IMR-90 (cell line): ENCODE results near the gene AKR1D1. TPM values are rescaled to one million over a fixed set of nuclear protein-coding genes. Genes with fewer than 3 reads are reported as not detected.

Source experiments
- ATAC-seq: fragments of 200-7000 bp; cut with Tn5 transposase; 2 replicates; pipeline ENCODE4 v1.9.1; 2020; ENCODE audit warnings: low read depth, mild to moderate bottlenecking, moderate library complexity
- BruUV-seq: library from RNA; stranded (reverse); fragments of 400-500 nt; replicated peaks from 2 replicates; lab custom pipeline; 2021; lab: Mats Ljungman, UMichigan
- CTCF ChIA-PET: fragments of 300-600 bp; formaldehyde crosslinking; extraction: SDS; loops from one replicate; lab custom pipeline; 2021; ENCODE audit warnings: antibody characterized with exemption; lab: Yijun Ruan, JAX
- POLR2A ChIA-PET: fragments of 300-600 bp; sonication (Branson Sonifier 250); formaldehyde crosslinking; loops from one replicate; lab custom pipeline; 2022; ENCODE audit warnings: antibody characterized with exemption; ENCODE audit not compliant: unreplicated experiment; lab: Charles Lee
- DNase-seq: peaks from one replicate; pipeline ENCODE4 v3.0.0; 2013
- H2AFZ ChIP-seq: replicated peaks from 2 replicates; pipeline ENCODE3; 2013; ENCODE audit warnings: low read length, mild to moderate bottlenecking; ENCODE audit not compliant: poor library complexity
- H2AK5ac ChIP-seq: 2 replicates; pipeline ENCODE4 v1.6.1; 2013; ENCODE audit warnings: low read depth, low read length, inconsistent platforms
- H2AK9ac ChIP-seq: replicated peaks from 2 replicates; pipeline ENCODE3; 2013; ENCODE audit warnings: mild to moderate bottlenecking, low read depth, low read length, moderate library complexity; ENCODE audit not compliant: poor library complexity
- H2BK120ac ChIP-seq: 2 replicates; pipeline ENCODE4 v1.6.1; 2013; ENCODE audit warnings: low read depth, low read length, inconsistent platforms
- H2BK15ac ChIP-seq: 3 replicates; pipeline ENCODE4 v1.6.1; 2013; ENCODE audit warnings: low read depth, low read length, inconsistent platforms
- H2BK20ac ChIP-seq: 2 replicates; pipeline ENCODE4 v1.6.1; 2013; ENCODE audit warnings: low read depth, mild to moderate bottlenecking, inconsistent platforms, low read length, moderate library complexity
- H2BK5ac ChIP-seq: 2 replicates; pipeline ENCODE4 v1.6.1; 2013; ENCODE audit warnings: mild to moderate bottlenecking, low read depth, low read length, inconsistent platforms; ENCODE audit not compliant: poor library complexity, severe bottlenecking
- H3K14ac ChIP-seq: replicated peaks from 2 replicates; pipeline ENCODE4 v1.6.1; 2013; ENCODE audit warnings: low read depth, low read length, inconsistent platforms
- H3K18ac ChIP-seq: 2 replicates; pipeline ENCODE4 v1.6.1; 2013; ENCODE audit warnings: low read depth, low read length, control low read depth
- H3K23ac ChIP-seq: 2 replicates; pipeline ENCODE4 v1.6.1; 2013; ENCODE audit warnings: low read depth, low read length, inconsistent platforms
- H3K27ac ChIP-seq: 2 replicates; pipeline ENCODE4 v1.5.1; 2013; ENCODE audit warnings: mild to moderate bottlenecking, control low read depth, low read length; ENCODE audit not compliant: insufficient read depth
- H3K27me3 ChIP-seq: 2 replicates; pipeline ENCODE4 v1.6.1; 2013; ENCODE audit warnings: low read length; ENCODE audit not compliant: control insufficient read depth, insufficient read depth
- H3K36me3 ChIP-seq: 2 replicates; pipeline ENCODE4 v1.6.1; 2013; ENCODE audit warnings: low read length, mixed read lengths; ENCODE audit not compliant: control insufficient read depth, insufficient read depth
- H3K4ac ChIP-seq: 2 replicates; pipeline ENCODE4 v1.6.1; 2013; ENCODE audit warnings: low read depth, low read length, inconsistent platforms
- H3K4me1 ChIP-seq: 2 replicates; pipeline ENCODE4 v1.6.1; 2013; ENCODE audit warnings: low read length, mixed read lengths; ENCODE audit not compliant: control insufficient read depth, insufficient read depth
- H3K4me2 ChIP-seq: 2 replicates; pipeline ENCODE4 v1.6.1; 2013; ENCODE audit warnings: low read depth, mild to moderate bottlenecking, control low read depth, low read length, moderate library complexity
- H3K4me3 ChIP-seq: 2 replicates; pipeline ENCODE4 v1.5.1; 2013; ENCODE audit warnings: low read depth, mild to moderate bottlenecking, control low read depth, low read length, moderate library complexity; ENCODE audit not compliant: insufficient read depth
- H3K56ac ChIP-seq: 2 replicates; pipeline ENCODE4 v1.6.1; 2013; ENCODE audit warnings: low read length, inconsistent platforms; ENCODE audit not compliant: insufficient read depth; ENCODE audit errors: extremely low read depth
- H3K79me1 ChIP-seq, 2 experiments: 2 replicates each; pipeline ENCODE4 v1.6.1; 2013; ENCODE audit warnings: low read length in 2 of 2, inconsistent platforms in 1 of 2, low read depth in 1 of 2
- H3K9ac ChIP-seq: 2 replicates; pipeline ENCODE4 v1.6.1; 2013; ENCODE audit warnings: low read depth, low read length, control low read depth
- H3K9me1 ChIP-seq: 2 replicates; pipeline ENCODE4 v1.6.1; 2013; ENCODE audit warnings: low read length, inconsistent platforms; ENCODE audit not compliant: insufficient read depth
- H3K9me3 ChIP-seq: 2 replicates; pipeline ENCODE4 v1.6.1; 2013; ENCODE audit warnings: low read length; ENCODE audit not compliant: control insufficient read depth, insufficient read depth
- H4K20me1 ChIP-seq: 2 replicates; pipeline ENCODE4 v1.6.1; 2013; ENCODE audit warnings: low read length, inconsistent platforms; ENCODE audit not compliant: insufficient read depth
- H4K5ac ChIP-seq: 2 replicates; pipeline ENCODE4 v1.6.1; 2013; ENCODE audit warnings: mild to moderate bottlenecking, low read depth, low read length, control low read depth
- H4K8ac ChIP-seq, 2 experiments: 2 replicates each; pipeline ENCODE4 v1.6.1; 2013; ENCODE audit warnings: low read depth in 2 of 2, low read length in 2 of 2, control low read depth in 1 of 2, inconsistent platforms in 1 of 2
- H4K91ac ChIP-seq: 2 replicates; pipeline ENCODE4 v1.6.1; 2013; ENCODE audit warnings: low read depth, low read length, inconsistent platforms; ENCODE audit not compliant: insufficient read depth
- CHD1 ChIP-seq: IDR thresholded peaks from 2 replicates; pipeline ENCODE4 v1.6.1; 2012; ENCODE audit warnings: low read depth, low read length, improper control_type of control experiment
- MAFK ChIP-seq: IDR thresholded peaks from 2 replicates; pipeline ENCODE4 v1.6.1; 2012; ENCODE audit warnings: low read depth, low read length, improper control_type of control experiment
- MXI1 ChIP-seq: IDR thresholded peaks from 2 replicates; pipeline ENCODE4 v1.6.1; 2012; ENCODE audit warnings: low read depth, mild to moderate bottlenecking, low read length, moderate library complexity, borderline replicate concordance
- NFE2L2 ChIP-seq: fragments of 150-350 bp; IDR thresholded peaks from 2 replicates; pipeline ENCODE4 v1.6.1; 2016; ENCODE audit warnings: low read depth, mild to moderate bottlenecking, low read length
- WGBS, 2 experiments: methylation state at CpG; one replicate each; pipeline versions ENCODE4 v1.1.5 to v1.1.7; 2013; ENCODE audit warnings: missing lambda C conversion rate in 2 of 2; ENCODE audit not compliant: insufficient read length in 1 of 2; ENCODE audit errors: extremely low coverage in 2 of 2; 5-methylcytosine and 5-hydroxymethylcytosine counted together
- dilution Hi-C: fragments of 300-500 bp; cut with HindIII; formaldehyde crosslinking; loops from one replicate; pipeline ENCODE4 v1.14.3; 2018; ENCODE audit warnings: low sequenced_read_pairs; ENCODE audit not compliant: unreplicated experiment
- in situ Hi-C: fragments of 300-500 bp; cut with MboI; formaldehyde crosslinking; loops from 3 replicates; pipeline ENCODE4 v1.14.3; 2019; ENCODE audit warnings: low sequenced_read_pairs, inconsistent platforms, mixed read lengths
- intact Hi-C: fragments of 100-400 bp; cut with micrococcal nuclease; formaldehyde crosslinking; loops from 2 replicates; pipeline ENCODE4 v1.10.0; 2022
- polyA plus RNA-seq, 3 experiments: library from polyadenylated mRNA; depleted of rRNA; stranded (reverse); fragments of >200 nt; gene quantifications; 2 replicates each; pipeline ENCODE4 v1.2.3, GENCODE V29; 2012; ENCODE audit warnings: low replicate concordance in 1 of 3
- total RNA-seq: library from RNA; depleted of rRNA; stranded (reverse); fragments of >200 nt; gene quantifications from 2 replicates; pipeline ENCODE4 v1.2.3, GENCODE V29; 2012

The AKR1D1 gene
- total and polyA plus RNA-seq, 2 of the 4 experiments (the other 2 are of a cell fraction) = not detected

- dilution Hi-C loops = no loop called here
- ATAC-seq = no peak
- peak; percentile 33 for DNase-seq
These were observed 43.5 kb upstream of the AKR1D1 start for GRCh38 chr7:138032770-138033169.

More at GRCh38 chr7:138032770-138033169, 43.5 kb upstream of the AKR1D1 start:
- no TSS peak for BruUV-seq
- peaks cover 3% of the 10 kb centered on the region; the same call in 1 of the 2 replicates for H3K9me3 ChIP-seq
- no peak overlapping the region for H4K8ac ChIP-seq
- no peak overlapping the region for H3K23ac ChIP-seq
- H2AK9ac ChIP-seq = no peak overlapping the region
- intact Hi-C loops = no loop called here
- H3K36me3 ChIP-seq = no peaks in the 10 kb centered on the region
- no peaks in the 10 kb centered on the region for H3K4me1 ChIP-seq
- H3K9me1 ChIP-seq = no peaks in the 10 kb centered on the region
- H3K79me1 ChIP-seq = no peaks in the 10 kb centered on the region
- H3K27me3 ChIP-seq = peaks cover 1% of the 10 kb centered on the region; the same call in 1 of the 2 replicates
- no peak overlapping the region for H3K14ac ChIP-seq
- no peak overlapping the region for H4K5ac ChIP-seq
- H3K18ac ChIP-seq = no peak overlapping the region
- H3K27ac ChIP-seq = no peak overlapping the region
- no peak overlapping the region for H3K9ac ChIP-seq
- H2BK5ac ChIP-seq = no peak overlapping the region
- H2BK15ac ChIP-seq = no peak overlapping the region
- H2BK20ac ChIP-seq = no peak overlapping the region
- H3K4me3 ChIP-seq = no peak overlapping the region
- ChIA-PET CTCF (interaction anchor here (0.7 kb wide), 1 partner anchor 31 kb away, joined by 3 read pairs; the partner anchor contains the start of gene CREB3L2), POLR2A (no interaction called here)
- no peaks in the 10 kb centered on the region for H4K20me1 ChIP-seq
- H3K56ac ChIP-seq = no peak overlapping the region
- no peak overlapping the region for H3K4me2 ChIP-seq
- no peak overlapping the region for H2AK5ac ChIP-seq
- no peak overlapping the region for H3K4ac ChIP-seq
- 60% methylated on average over 1 of the region's 3 CpGs; no CpG with 5 or more reads in 1 of the 2 experiments for WGBS, 2 experiments
- no peak overlapping the region for H2AFZ ChIP-seq
- TF ChIP-seq NFE2L2 (no peak), MXI1 (no peak), CHD1 (no peak), MAFK (no peak)
- no peak overlapping the region for H2BK120ac ChIP-seq
- in situ Hi-C loops = no loop called here
- no peak overlapping the region for H4K91ac ChIP-seq
